Motor neuron (in vitro differentiated cells): ENCODE data around the gene SBK3. TPM values are rescaled to one million over a fixed set of nuclear protein-coding genes. Genes with fewer than 3 reads are reported as not detected.
"Not testable (repeated sequence)": the region's sequence is repeated elsewhere in the genome, so short reads cannot be mapped to it uniquely, and the experiment has no call there.

ENCODE experiments used
- ATAC-seq, 8 experiments: fragments of 200-7000 bp; cut with Tn5 transposase; replicated peaks in 6 of 8; 2 replicates each; pipeline ENCODE4 v1.8.0; 2021; ENCODE audit warnings: mild to moderate bottlenecking in 8 of 8, moderate library complexity in 8 of 8
- H3K27ac ChIP-seq, 2 donors: fragments of 250-450 bp; sonication (Bioruptor Pico); 2 replicates each; pipeline ENCODE4 v1.9.0; 2021; ENCODE audit warnings: antibody characterized with exemption in 2 of 2, mild to moderate bottlenecking in 2 of 2, moderate library complexity in 1 of 2
- H3K4me1 ChIP-seq, 2 donors: fragments of 250-450 bp; sonication (Bioruptor Pico); replicated peaks in 1 of 2; 2 replicates each; pipeline ENCODE4 v1.6.1; 2021; ENCODE audit warnings: antibody characterized with exemption in 2 of 2, mild to moderate bottlenecking in 2 of 2, moderate library complexity in 1 of 2
- H3K4me3 ChIP-seq, 5 donors: fragments of 250-450 bp; sonication (Bioruptor Pico); 2 replicates each; pipeline ENCODE4 v1.9.0; 2021; ENCODE audit warnings: antibody characterized with exemption in 5 of 5, mild to moderate bottlenecking in 5 of 5, moderate library complexity in 4 of 5
- WGBS, 10 experiments: fragments of 450-650 bp; shearing (Covaris generic); methylation state at CpG; one replicate each; pipeline ENCODE4 v1.0.0; 2022; 5-methylcytosine and 5-hydroxymethylcytosine counted together
- in situ Hi-C, 9 experiments: fragments of 400-800 bp; cut with MboI; loops; one replicate each; pipeline ENCODE4 v1.15.0; 2021; ENCODE audit warnings: low sequenced_read_pairs in 9 of 9, low pct_unique_long_range_greater_than_20kb in 2 of 9; ENCODE audit not compliant: unreplicated experiment in 9 of 9
- total RNA-seq, 8 experiments: library from RNA; unstranded; fragments of 300-600 nt; gene quantifications; 2 replicates each; pipeline versions ENCODE4 v1.2.3 to v1.2.4, GENCODE V29; 2022

Gene SBK3
- total RNA-seq, 8 experiments from 2014 or later: 0.14 to 1.1 (median 0.31) TPM; not detected in 3

DNA sequence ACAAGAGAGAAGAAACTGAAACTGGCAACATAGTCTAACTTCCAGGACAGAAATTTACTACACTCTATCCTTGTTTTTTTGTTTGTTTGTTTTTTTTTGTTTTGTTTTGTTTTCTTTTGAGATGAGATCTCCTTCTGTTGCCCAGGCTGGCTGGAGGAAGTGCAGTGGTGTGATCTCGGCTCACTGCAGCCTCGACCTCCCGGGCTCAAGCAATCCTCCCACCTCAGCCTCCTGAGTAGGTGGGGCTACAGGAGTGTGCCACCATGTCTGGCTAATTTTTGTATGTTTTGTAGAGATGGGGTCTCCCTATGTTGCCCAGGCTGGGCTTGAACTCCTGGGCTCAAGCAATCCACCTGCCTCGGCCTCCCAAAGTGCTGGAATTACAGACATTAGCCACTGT is 36.9 kb upstream of the SBK3 start:
- WGBS, 10 experiments: 37 to 100% (median 73%) methylated on average over 1 to 4 of the region's 4 CpGs; no CpG with 5 or more reads in 2 of the 10 experiments
- peaks cover 20 to 25% of the 10 kb centered on the region in 2 donors for H3K4me1 ChIP-seq
- ATAC-seq, in situ Hi-C loops, H3K4me3 ChIP-seq: not testable (repeated sequence)
- peak overlapping the region in 1 of 2 donors; percentile 94 for H3K27ac ChIP-seq

DNA sequence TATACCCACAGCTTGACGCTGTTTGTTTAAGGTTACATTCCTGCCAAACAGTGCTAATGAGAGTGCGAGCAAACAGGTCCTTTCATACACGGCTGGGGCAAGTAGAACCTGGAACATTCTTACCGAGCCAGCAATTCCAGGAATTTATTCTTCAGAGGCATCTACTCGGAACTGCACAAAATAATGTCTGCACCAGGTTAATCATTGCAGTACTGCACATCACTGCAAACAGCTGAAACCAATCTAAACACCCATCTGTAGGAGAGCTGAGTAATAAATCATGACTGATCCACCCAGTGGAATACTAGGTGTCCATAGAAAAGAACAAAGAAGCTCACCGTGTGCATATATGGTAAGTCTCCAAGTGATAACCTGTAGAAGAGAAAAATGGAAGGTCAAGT is 36.5 kb upstream of the SBK3 start:
- Histone ChIP-seq H3K4me3 (no peak overlapping the region), H3K27ac (peak overlapping the region; percentile 31 to 94), H3K4me1 (peaks cover 19 to 23% of the 10 kb centered on the region in 2 donors)
- WGBS, 10 experiments: 0 to 48% (median 15%) methylated on average over 1 to 5 of the region's 6 CpGs; no CpG with 5 or more reads in 1 of the 10 experiments
- in situ Hi-C loops: no loop called here
- ATAC-seq: no peak

GRCh38 chr19:55581145-55581822 is 35.9 kb upstream of the SBK3 start:
- 0 to 100% (median 33%) methylated on average over 1 to 10 of the region's 12 CpGs for WGBS, 10 experiments
- in situ Hi-C loops: no loop called here
- H3K4me3 ChIP-seq: peak overlapping the region; percentile 75 to 99 (median 97)
- H3K4me1 ChIP-seq: peaks cover 14 to 18% of the 10 kb centered on the region in 2 donors
- peak in 3 of 8 experiments; percentile 17 to 39 (median 37) for ATAC-seq
- H3K27ac ChIP-seq: peak overlapping the region; percentile 94

- peaks cover 10 to 13% of the 10 kb centered on the region in 2 donors for H3K4me1 ChIP-seq
- WGBS, 10 experiments: no CpG with 5 or more reads among the region's 24 CpGs
- in situ Hi-C loops: no loop called here
- H3K4me3 ChIP-seq: peak within 1 kb of the TSS; percentile 75 to 99 (median 97)
- peak; percentile 70 to 84 (median 76) for ATAC-seq
- peak within 1 kb of the TSS; percentile 94 for H3K27ac ChIP-seq
These were observed 35.3 kb upstream of the SBK3 start, which contains the start of gene ZNF579 for GRCh38 chr19:55580628-55581144. Gene ZNF579 (minus strand): TSS chr19:55580848. CDS start chr19:55579639, 1,209 bp downstream.

DNA sequence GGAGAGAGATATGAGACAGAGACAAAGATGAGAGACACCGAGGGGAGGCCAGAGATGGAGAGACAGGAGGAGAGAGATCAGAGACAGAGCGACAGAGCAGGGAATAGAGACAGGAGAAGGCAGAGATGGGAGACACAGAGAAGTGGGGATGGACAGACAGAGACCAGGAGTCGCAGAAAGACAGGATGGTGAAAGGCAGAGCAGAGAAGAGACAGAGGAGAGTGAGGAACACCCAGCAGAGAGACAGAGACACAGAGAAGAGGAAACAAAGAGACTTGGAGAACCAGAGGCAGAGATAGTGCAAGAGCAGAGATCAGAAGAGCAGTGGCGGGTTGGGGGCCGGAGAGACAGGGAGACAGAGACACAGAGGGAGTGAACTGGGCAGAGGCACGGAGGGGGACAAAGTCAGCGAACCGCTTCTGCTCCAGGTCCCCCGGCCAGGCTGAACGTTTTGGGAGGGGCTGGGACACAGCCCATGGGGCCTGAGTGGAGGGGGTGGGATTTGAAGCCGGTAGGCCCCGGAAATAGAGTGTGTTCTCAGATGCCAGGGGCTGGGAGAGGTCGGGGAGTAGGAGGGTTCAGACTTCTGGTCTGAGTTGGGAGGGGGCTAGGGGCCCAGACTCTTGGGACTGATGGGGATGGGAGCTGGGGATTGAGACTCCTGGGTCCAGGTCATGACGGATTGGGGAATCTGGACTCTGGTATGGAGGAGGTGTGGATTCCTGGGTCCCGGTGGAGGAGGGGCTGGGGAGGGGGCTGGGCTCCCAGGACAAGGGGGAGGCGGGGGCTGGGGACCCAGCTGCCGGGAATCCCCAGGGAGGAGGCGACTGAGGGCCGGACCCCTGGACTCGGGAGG is 34.7 kb upstream of the SBK3 start:
- 0 to 66% (median 22%) methylated on average over 1 to 5 of the region's 20 CpGs for WGBS, 10 experiments
- Histone ChIP-seq H3K4me1 (peaks cover 7 to 13% of the 10 kb centered on the region in 2 donors), H3K4me3 (peak overlapping the region; percentile 75 to 99 (median 97)), H3K27ac (peak overlapping the region; percentile 94)
- in situ Hi-C loops: no loop called here
- peak; percentile 37 to 76 (median 42) for ATAC-seq

DNA sequence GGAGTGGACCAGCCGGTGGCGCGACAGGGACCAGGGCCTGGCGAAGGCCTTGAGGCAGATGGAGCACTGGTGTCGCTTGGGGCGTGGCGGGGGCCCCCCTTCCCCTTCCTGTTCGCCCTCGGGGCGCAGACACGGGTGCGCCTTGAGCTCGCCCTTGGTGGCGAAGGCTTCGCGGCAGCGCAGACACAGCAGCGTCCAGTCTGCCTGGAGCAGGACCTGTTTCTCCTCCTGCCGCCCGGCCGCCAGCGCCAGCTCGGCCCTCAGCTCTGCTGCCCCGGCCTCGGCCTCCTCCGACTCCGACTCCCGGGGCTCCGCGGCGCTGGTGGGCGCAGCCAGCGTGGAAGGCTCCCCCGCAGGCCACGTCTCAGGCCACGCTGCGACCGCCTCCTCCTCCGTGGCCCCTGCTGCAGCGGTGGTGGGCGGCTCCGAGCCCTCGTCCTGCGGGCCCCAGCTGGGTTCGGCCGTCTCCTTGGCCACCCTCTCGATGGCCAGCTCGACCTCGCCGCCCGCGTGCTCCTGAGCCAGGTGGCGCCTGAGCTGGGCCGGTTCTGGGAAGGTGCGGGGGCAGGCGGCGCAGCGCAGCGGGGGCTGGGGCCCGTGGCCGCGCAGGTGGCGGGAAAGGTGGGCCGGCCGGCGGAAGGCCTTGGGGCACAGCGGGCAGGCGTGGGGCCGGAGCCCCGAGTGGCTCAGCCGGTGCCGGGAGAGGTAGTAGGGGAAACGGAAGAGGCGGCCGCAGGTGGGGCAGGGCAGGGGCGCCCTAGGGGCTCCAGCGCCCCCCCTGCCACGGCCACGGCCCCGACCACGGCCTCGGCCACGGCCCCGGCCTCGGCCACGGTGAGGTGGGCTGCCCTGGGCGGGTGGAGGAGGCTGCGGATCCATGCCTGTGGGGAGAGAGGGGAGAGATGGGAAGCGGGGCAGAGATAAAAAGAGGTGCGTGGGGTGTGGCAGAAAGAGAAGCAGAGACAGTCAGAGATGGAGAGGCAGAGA is 33.7 kb upstream of the SBK3 start:
- WGBS, 10 experiments: 80 to 100% (median 98%) methylated on average over 1 to 12 of the region's 90 CpGs; no CpG with 5 or more reads in 4 of the 10 experiments
- Histone ChIP-seq H3K27ac (no peak overlapping the region), H3K4me1 (peaks cover 7 to 13% of the 10 kb centered on the region in 2 donors), H3K4me3 (peak overlapping the region; percentile 75 to 99 (median 97))
- in situ Hi-C loops: no loop called here
- no peak for ATAC-seq

GRCh38 chr19:55578031-55578760 is 32.9 kb upstream of the SBK3 start:
- H3K4me1 ChIP-seq: peaks cover 7 to 13% of the 10 kb centered on the region in 2 donors
- no peak for ATAC-seq
- H3K4me3 ChIP-seq: no peak overlapping the region
- no CpG with 5 or more reads among the region's 83 CpGs for WGBS, 10 experiments
- H3K27ac ChIP-seq: no peak overlapping the region
- in situ Hi-C loops: no loop called here

- H3K4me1 ChIP-seq: peaks cover 3 to 8% of the 10 kb centered on the region in 2 donors
These were observed 31.4 kb upstream of the SBK3 start for GRCh38 chr19:55576746-55577145.

GRCh38 chr19:55573929-55574328 is 28.6 kb upstream of the SBK3 start:
- 75 to 100% (median 90%) methylated on average over 1 to 6 of the region's 6 CpGs; no CpG with 5 or more reads in 1 of the 10 experiments for WGBS, 10 experiments
- H3K4me3 ChIP-seq, ATAC-seq, H3K27ac ChIP-seq, H3K4me1 ChIP-seq, in situ Hi-C loops: not testable (repeated sequence)

More at GRCh38 chr19:55576746-55577145, 31.4 kb upstream of the SBK3 start:
- Histone ChIP-seq H3K27ac (no peak overlapping the region), H3K4me3 (no peak overlapping the region)
- WGBS, 10 experiments: 60 to 100% (median 100%) methylated on average over 1 to 5 of the region's 5 CpGs; no CpG with 5 or more reads in 1 of the 10 experiments
- no peak for ATAC-seq
- in situ Hi-C loops: no loop called here

DNA sequence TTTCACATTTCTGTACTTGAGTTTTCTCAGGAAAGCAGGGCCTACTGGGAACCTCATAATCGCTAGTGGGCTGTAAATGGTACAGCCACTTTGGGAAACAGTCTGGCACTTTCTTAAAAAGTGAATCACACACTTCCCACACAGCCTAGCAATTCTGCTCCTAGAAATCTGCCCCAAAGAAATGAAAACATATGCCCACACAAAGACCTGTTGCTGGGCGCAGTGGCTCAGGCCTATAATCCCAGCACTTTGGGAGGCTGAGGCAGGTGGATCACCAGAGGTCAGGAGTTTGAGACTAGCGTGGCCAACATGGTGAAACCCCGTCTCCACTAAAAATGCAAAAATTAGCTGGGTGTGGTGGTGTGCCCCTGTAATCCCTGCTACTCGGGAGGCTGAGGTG is 24.1 kb upstream of the SBK3 start:
- in situ Hi-C loops, H3K4me1 ChIP-seq, H3K4me3 ChIP-seq, ATAC-seq, H3K27ac ChIP-seq: not testable (repeated sequence)
- WGBS, 10 experiments: 36 to 91% (median 74%) methylated on average over 1 to 4 of the region's 5 CpGs; no CpG with 5 or more reads in 2 of the 10 experiments

DNA sequence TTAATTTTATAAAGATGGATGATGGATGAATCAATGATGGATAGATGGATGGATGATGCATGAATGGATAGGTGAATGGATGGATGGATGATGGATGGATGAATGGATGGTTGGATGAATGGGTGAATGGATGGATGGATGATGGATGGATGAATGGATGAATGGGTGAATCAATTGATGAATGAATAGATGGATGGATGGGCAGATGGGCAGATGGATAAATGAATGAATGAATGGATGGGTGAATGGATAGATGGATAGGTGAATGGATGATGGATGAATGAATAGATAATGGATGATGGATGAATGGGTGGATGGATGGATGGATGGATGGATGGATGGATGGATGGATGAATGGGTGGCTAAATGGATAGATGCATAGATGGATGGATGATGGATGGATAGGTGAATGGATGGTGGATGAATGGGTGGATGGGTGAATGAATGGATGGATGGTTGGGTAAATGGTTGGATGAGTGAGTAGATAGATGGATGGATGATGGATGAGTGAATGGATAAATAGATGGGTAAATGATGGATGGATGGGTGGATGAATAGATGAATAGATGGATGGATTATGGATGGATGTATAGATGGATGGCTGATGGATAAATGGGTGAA is 22.5 kb upstream of the SBK3 start:
- Histone ChIP-seq H3K4me3 (no peak overlapping the region), H3K27ac (no peak overlapping the region), H3K4me1 (peaks cover 3 to 7% of the 10 kb centered on the region in 2 donors)
- no peak for ATAC-seq
- in situ Hi-C loops: no loop called here
